ENCODE results near the gene JCAD.
A peak's percentile ranks its signal among the peaks of the same experiment; 100 is the strongest.
"Not testable (repeated sequence)": the region's sequence is repeated elsewhere in the genome, so short reads cannot be mapped to it uniquely, and the experiment has no call there.

JCAD gene

GRCh38 chr10:30059209-30060107, at the start of gene JCAD:
Gene JCAD, minus strand, starts transcription at chr10:30059586. Its CDS starts 11,774 bp downstream, at chr10:30047812.
- Mint-ChIP-seq H3K4me3 (peak within 1 kb of the TSS; percentile 73 to 78), H3K27me3 (peaks cover 37 to 52% of the 10 kb centered on the region in 2 donors), H3K36me3 (peaks cover 2 to 4% of the 10 kb centered on the region in 2 donors), H3K9me3 (no peaks in the 10 kb centered on the region), H3K27ac (no peak within 1 kb of the TSS), H3K4me1 (peaks cover 6 to 8% of the 10 kb centered on the region in 2 donors)
- DNase-seq: peak; percentile 25
- peak; percentile 86 to 94 for ATAC-seq (replicated peaks)

- peaks cover 0 to 4% of the 10 kb centered on the region in 2 donors for H3K27me3 Mint-ChIP-seq
- H3K4me1 Mint-ChIP-seq: peaks cover 0 to 3% of the 10 kb centered on the region in 2 donors
- no peaks in the 10 kb centered on the region for H3K36me3 Mint-ChIP-seq
- DNase-seq (no peak), ATAC-seq (replicated peaks) (no peak)
- no peak overlapping the region for H3K4me3 Mint-ChIP-seq
- no peak overlapping the region for H3K27ac Mint-ChIP-seq
- H3K9me3 Mint-ChIP-seq: peaks cover 0 to 4% of the 10 kb centered on the region in 2 donors
Observed at GRCh38 chr10:30106987-30107386, 47.6 kb upstream of the JCAD start.

- no peak overlapping the region for H3K4me3 Mint-ChIP-seq
- H3K27me3 Mint-ChIP-seq: peaks cover 4 to 10% of the 10 kb centered on the region in 2 donors
- no peaks in the 10 kb centered on the region for H3K36me3 Mint-ChIP-seq
- H3K9me3 Mint-ChIP-seq: peaks cover 0 to 4% of the 10 kb centered on the region in 2 donors
- no peak for DNase-seq
- H3K4me1 Mint-ChIP-seq: peaks cover 0 to 3% of the 10 kb centered on the region in 2 donors
- H3K27ac Mint-ChIP-seq: no peak overlapping the region
- no peak for ATAC-seq (replicated peaks)
Observed at GRCh38 chr10:30103595-30104320, 44.4 kb upstream of the JCAD start.

GRCh38 chr10:30099706-30100105, 40.3 kb upstream of the JCAD start:
- H3K4me1 Mint-ChIP-seq; DNase-seq; H3K4me3 Mint-ChIP-seq; H3K27ac Mint-ChIP-seq; H3K36me3 Mint-ChIP-seq; H3K9me3 Mint-ChIP-seq; ATAC-seq (replicated peaks); H3K27me3 Mint-ChIP-seq: not testable (repeated sequence)

GRCh38 chr10:30099101-30099500, 39.7 kb upstream of the JCAD start:
- Mint-ChIP-seq H3K4me1 (peaks cover 0 to 3% of the 10 kb centered on the region in 2 donors), H3K27me3 (peaks cover 6 to 8% of the 10 kb centered on the region in 2 donors), H3K4me3 (no peak overlapping the region), H3K27ac (no peak overlapping the region), H3K36me3 (no peaks in the 10 kb centered on the region), H3K9me3 (peaks cover 0 to 4% of the 10 kb centered on the region in 2 donors)
- ATAC-seq (replicated peaks) (no peak), DNase-seq (no peak)

GRCh38 chr10:30098629-30099028, 39.2 kb upstream of the JCAD start:
- no peak overlapping the region for H3K4me3 Mint-ChIP-seq
- peaks cover 0 to 2% of the 10 kb centered on the region in 2 donors for H3K9me3 Mint-ChIP-seq
- H3K27me3 Mint-ChIP-seq: peaks cover 6 to 8% of the 10 kb centered on the region in 2 donors
- no peak for DNase-seq
- H3K27ac Mint-ChIP-seq: no peak overlapping the region
- H3K4me1 Mint-ChIP-seq: no peaks in the 10 kb centered on the region
- no peak for ATAC-seq (replicated peaks)
- no peaks in the 10 kb centered on the region for H3K36me3 Mint-ChIP-seq

GRCh38 chr10:30096564-30096963, 37.2 kb upstream of the JCAD start:
- peaks cover 6 to 8% of the 10 kb centered on the region in 2 donors for H3K27me3 Mint-ChIP-seq

GRCh38 chr10:30095631-30096422, 36.4 kb upstream of the JCAD start:
- Mint-ChIP-seq H3K27ac (no peak overlapping the region), H3K36me3 (no peaks in the 10 kb centered on the region), H3K4me1 (no peaks in the 10 kb centered on the region), H3K9me3 (no peaks in the 10 kb centered on the region), H3K4me3 (no peak overlapping the region), H3K27me3 (peaks cover 6 to 8% of the 10 kb centered on the region in 2 donors)
- no peak for ATAC-seq (replicated peaks)
- no peak for DNase-seq

More at GRCh38 chr10:30096564-30096963, 37.2 kb upstream of the JCAD start:
- Mint-ChIP-seq H3K36me3 (no peaks in the 10 kb centered on the region), H3K4me3 (no peak overlapping the region), H3K4me1 (no peaks in the 10 kb centered on the region), H3K9me3 (no peaks in the 10 kb centered on the region), H3K27ac (no peak overlapping the region)
- no peak for DNase-seq
- ATAC-seq (replicated peaks): no peak

- H3K27ac Mint-ChIP-seq: no peak overlapping the region
- H3K4me3 Mint-ChIP-seq: no peak overlapping the region
- ATAC-seq (replicated peaks) (no peak), DNase-seq (no peak)
- H3K4me1 Mint-ChIP-seq: no peaks in the 10 kb centered on the region
- no peaks in the 10 kb centered on the region for H3K9me3 Mint-ChIP-seq
- no peaks in the 10 kb centered on the region for H3K36me3 Mint-ChIP-seq
- H3K27me3 Mint-ChIP-seq: peaks cover 2 to 5% of the 10 kb centered on the region in 2 donors
Observed at GRCh38 chr10:30094601-30095000, 35.2 kb upstream of the JCAD start.

GRCh38 chr10:30093303-30093950, 34.0 kb upstream of the JCAD start:
- DNase-seq (no peak), ATAC-seq (replicated peaks) (no peak)
- Mint-ChIP-seq H3K27ac (no peak overlapping the region), H3K4me1 (no peaks in the 10 kb centered on the region), H3K27me3 (peaks cover 0 to 4% of the 10 kb centered on the region in 2 donors), H3K9me3 (no peaks in the 10 kb centered on the region), H3K4me3 (no peak overlapping the region), H3K36me3 (no peaks in the 10 kb centered on the region)

GRCh38 chr10:30092151-30092790, 32.9 kb upstream of the JCAD start:
- no peak for ATAC-seq (replicated peaks)
- Mint-ChIP-seq H3K27ac (no peak overlapping the region), H3K4me3 (no peak overlapping the region), H3K27me3 (peaks cover 0 to 4% of the 10 kb centered on the region in 2 donors), H3K9me3 (no peaks in the 10 kb centered on the region), H3K4me1 (no peaks in the 10 kb centered on the region), H3K36me3 (no peaks in the 10 kb centered on the region)
- no peak for DNase-seq

- no peak overlapping the region for H3K4me3 Mint-ChIP-seq
- H3K27ac Mint-ChIP-seq: no peak overlapping the region
- no peaks in the 10 kb centered on the region for H3K9me3 Mint-ChIP-seq
- H3K27me3 Mint-ChIP-seq: peaks cover 0 to 4% of the 10 kb centered on the region in 2 donors
- H3K4me1 Mint-ChIP-seq: no peaks in the 10 kb centered on the region
- ATAC-seq (replicated peaks) (no peak), DNase-seq (no peak)
- H3K36me3 Mint-ChIP-seq: no peaks in the 10 kb centered on the region
Observed at GRCh38 chr10:30091136-30091535, 31.8 kb upstream of the JCAD start.

GRCh38 chr10:30088178-30088577, 28.8 kb upstream of the JCAD start:
- Mint-ChIP-seq H3K4me1 (no peaks in the 10 kb centered on the region), H3K4me3 (no peak overlapping the region), H3K9me3 (no peaks in the 10 kb centered on the region), H3K27me3 (peaks cover 6 to 7% of the 10 kb centered on the region in 2 donors), H3K27ac (no peak overlapping the region), H3K36me3 (no peaks in the 10 kb centered on the region)
- DNase-seq (no peak), ATAC-seq (replicated peaks) (no peak)
